GM12878 (cell line): ENCODE results near the gene ZDHHC3. TPM values are rescaled to one million over a fixed set of nuclear protein-coding genes. Genes with fewer than 3 reads are reported as not detected.

Source experiments
- ATAC-seq: fragments of 200-7000 bp; cut with Tn5 transposase; 3 replicates; pipeline ENCODE4 v1.9.1; 2020; ENCODE audit warnings: mild to moderate bottlenecking, moderate library complexity
- BruUV-seq: library from RNA; stranded (reverse); fragments of 400-500 nt; replicated peaks from 2 replicates; lab custom pipeline; 2021; lab: Mats Ljungman, UMichigan
- CTCF ChIA-PET: fragments of 300-600 bp; sonication (Branson Sonifier 250); formaldehyde crosslinking; extraction: SDS; loops from one replicate; lab custom pipeline; 2021; ENCODE audit warnings: inconsistent platforms; lab: Yijun Ruan, JAX
- POLR2A ChIA-PET: fragments of 350-600 bp; formaldehyde crosslinking; extraction: SDS; loops from one replicate; lab custom pipeline; 2021; ENCODE audit warnings: inconsistent platforms; lab: Charles Lee
- RAD21 ChIA-PET: fragments of 300-600 bp; sonication (Branson Sonifier 250); formaldehyde crosslinking; loops from one replicate; lab custom pipeline; 2023; ENCODE audit warnings: antibody characterized with exemption; ENCODE audit not compliant: unreplicated experiment; lab: Charles Lee
- SMC1A ChIA-PET: fragments of 300-600 bp; sonication (Branson Sonifier 250); formaldehyde crosslinking; loops from one replicate; lab custom pipeline; 2023; ENCODE audit not compliant: unreplicated experiment, uncharacterized antibody; lab: Charles Lee
- DNase-seq: peaks from one replicate; pipeline ENCODE4 v3.0.0-alpha.2; 2011; ENCODE audit warnings: low read depth, low spot score
- FAIRE-seq: peaks from 3 replicates; lab custom pipeline; 2011; peaks lifted over from hg19 to GRCh38; lab: Jason Lieb, UNC
- H2AFZ ChIP-seq: 2 replicates; pipeline ENCODE4 v1.6.0; 2011; ENCODE audit warnings: low read depth, low read length, control low read depth; ENCODE audit not compliant: control insufficient read depth
- H3K27ac ChIP-seq: 2 replicates; pipeline ENCODE4 v1.5.1; 2011; ENCODE audit warnings: control low read depth; ENCODE audit not compliant: control insufficient read depth, insufficient read depth
- H3K27me3 ChIP-seq, 2 experiments: replicated peaks in 1 of 2; 2 replicates each; pipeline versions ENCODE4 v1.6.0 to v1.6.1; 2011; ENCODE audit warnings: low read length in 1 of 2; ENCODE audit not compliant: control insufficient read depth in 2 of 2, insufficient read depth in 2 of 2
- H3K36me3 ChIP-seq, 2 experiments: 2 replicates each; pipeline ENCODE4 v1.5.1; 2011; ENCODE audit warnings: low read length in 1 of 2; ENCODE audit not compliant: control insufficient read depth in 2 of 2, insufficient read depth in 2 of 2
- H3K4me1 ChIP-seq: 2 replicates; pipeline ENCODE4 v1.6.1; 2011; ENCODE audit warnings: mild to moderate bottlenecking, low read length, moderate library complexity, mixed read lengths; ENCODE audit not compliant: control insufficient read depth, insufficient read depth
- H3K4me2 ChIP-seq: 2 replicates; pipeline ENCODE4 v1.6.0; 2011; ENCODE audit warnings: control low read depth; ENCODE audit not compliant: control insufficient read depth, insufficient read depth
- H3K4me3 ChIP-seq: fragments of 200-600 bp; sonication (generic); 2 replicates; pipeline ENCODE4 v1.5.1; 2016
- H3K79me2 ChIP-seq: 2 replicates; pipeline ENCODE4 v1.6.0; 2011; ENCODE audit warnings: low read length; ENCODE audit not compliant: control insufficient read depth, insufficient read depth
- H3K9ac ChIP-seq: 2 replicates; pipeline ENCODE4 v1.8.0; 2011; ENCODE audit warnings: low read length, control low read depth, mixed read lengths; ENCODE audit not compliant: control insufficient read depth, insufficient read depth
- H3K9me3 ChIP-seq: replicated peaks from 3 replicates; pipeline ENCODE4 v1.5.1; 2011; ENCODE audit warnings: mild to moderate bottlenecking, low read length; ENCODE audit not compliant: control insufficient read depth, insufficient read depth
- H4K20me1 ChIP-seq: 2 replicates; pipeline ENCODE4 v1.6.0; 2011; ENCODE audit not compliant: control insufficient read depth, insufficient read depth
- ATF2 ChIP-seq: IDR thresholded peaks from 2 replicates; pipeline ENCODE4 v1.6.1; 2012; ENCODE audit warnings: low read length, inconsistent platforms
- ATF3 ChIP-seq: IDR thresholded peaks from 2 replicates; pipeline ENCODE4 v1.6.1; 2011; ENCODE audit warnings: low read depth, mild to moderate bottlenecking, low read length, moderate library complexity, borderline replicate concordance; ENCODE audit errors: extremely low read depth
- E4F1 ChIP-seq: fragments of 450-650 bp; IDR thresholded peaks from 2 replicates; pipeline ENCODE4 v1.6.1; 2018; ENCODE audit warnings: borderline replicate concordance, mild to moderate bottlenecking; ENCODE audit not compliant: partially characterized antibody
- JUNB ChIP-seq: IDR thresholded peaks from 2 replicates; pipeline ENCODE4 v1.6.1; 2016; ENCODE audit warnings: antibody characterized with exemption, mild to moderate bottlenecking
- PAX5 ChIP-seq: IDR thresholded peaks from 2 replicates; pipeline ENCODE4 v1.6.1; 2011; ENCODE audit warnings: low read depth, low read length, borderline replicate concordance
- RAD21 ChIP-seq: IDR thresholded peaks from 2 replicates; pipeline ENCODE4 v1.6.1; 2011; ENCODE audit warnings: mild to moderate bottlenecking, low read depth, low read length, moderate library complexity; ENCODE audit not compliant: insufficient read depth
- RELB ChIP-seq: fragments of 450-650 bp; IDR thresholded peaks from 2 replicates; pipeline ENCODE4 v1.6.1; 2017; ENCODE audit warnings: low read depth, mild to moderate bottlenecking, moderate library complexity
- REST ChIP-seq: IDR thresholded peaks from 2 replicates; pipeline ENCODE4 v1.6.1; 2012; ENCODE audit warnings: mild to moderate bottlenecking, low read depth, low read length
- RUNX3 ChIP-seq: IDR thresholded peaks from 2 replicates; pipeline ENCODE4 v1.6.1; 2012; ENCODE audit warnings: low read length, inconsistent platforms
- SMARCA5 ChIP-seq: fragments of 450-650 bp; IDR thresholded peaks from 2 replicates; pipeline ENCODE4 v1.6.1; 2017; ENCODE audit warnings: mild to moderate bottlenecking
- SRF ChIP-seq, 2 experiments: IDR thresholded peaks; 2 replicates each; pipeline ENCODE4 v1.6.1; 2011; ENCODE audit warnings: low read depth in 2 of 2, low read length in 2 of 2, mild to moderate bottlenecking in 1 of 2, moderate library complexity in 1 of 2
- SUPT20H ChIP-seq: IDR thresholded peaks from 2 replicates; pipeline ENCODE4 v1.6.1; 2011; ENCODE audit warnings: low read depth, mild to moderate bottlenecking, low read length, moderate library complexity, borderline replicate concordance; ENCODE audit not compliant: control insufficient read depth
- ZNF24 ChIP-seq: fragments of 450-650 bp; IDR thresholded peaks from 2 replicates; pipeline ENCODE4 v1.6.1; 2017; ENCODE audit warnings: antibody characterized with exemption, mild to moderate bottlenecking
- WGBS: methylation state at CpG from one replicate; pipeline ENCODE4 v1.1.6; 2016; ENCODE audit warnings: low lambda C conversion rate; ENCODE audit not compliant: insufficient replicate concordance, insufficient coverage; ENCODE audit errors: missing lambda C conversion rate; 5-methylcytosine and 5-hydroxymethylcytosine counted together
- in situ Hi-C: fragments of 300-500 bp; cut with MboI; formaldehyde crosslinking; loops from 9 replicates; pipeline ENCODE4 v1.14.3; 2018; ENCODE audit warnings: mixed read lengths
- intact Hi-C: fragments of 100-400 bp; cut with micrococcal nuclease; formaldehyde crosslinking; loops from one replicate; pipeline ENCODE4 v1.14.2; 2022; ENCODE audit not compliant: unreplicated experiment
- polyA plus RNA-seq, 11 experiments: library from polyadenylated mRNA; depleted of rRNA in 4 of 11; unstranded in 6 of 11; stranded (reverse) in 5 of 11; fragments of >200 nt; fragmentation: Nextera tagmentation in 4 of 11; fragmentation: Illumina TruSeq in 1 of 11; extraction: Ambion mirVana in 4 of 11; extraction: Trizol in 1 of 11; gene quantifications; 1 replicate in 1 of 11; 2 replicates in 10 of 11; pipeline versions ENCODE4 v1.2.1 to v1.2.3, GENCODE V29; 2011 to 2016; ENCODE audit warnings: inconsistent platforms in 2 of 11, missing spikeins in 2 of 11, low read depth in 1 of 11
- total RNA-seq, 4 experiments: library from RNA; depleted of rRNA in 3 of 4; stranded (reverse); fragments of >200 nt in 3 of 4; fragmentation: Illumina TruSeq in 1 of 4; extraction: Trizol in 1 of 4; gene quantifications; 2 replicates each; pipeline versions ENCODE4 v1.2.1 to v1.2.3, GENCODE V29; 2013 to 2021

Gene ZDHHC3
- total and polyA plus RNA-seq, 10 of the 15 experiments (the other 5 are each of a cell fraction or from before 2014, with no cell fraction given) = 6.8 to 79.1 (median 40.8) TPM

- FAIRE-seq (no peak), ATAC-seq (no peak), DNase-seq (no peak)
- TF ChIP-seq ZNF24 (no peak), RUNX3 (no peak), E4F1 (no peak), SRF (IDR thresholded peaks at IDR 0.05; ENCODE audit: low read depth in 2 of 2, low read length in 2 of 2) (no peak), SUPT20H (no peak), ATF3 (no peak), RELB (no peak), JUNB (no peak), ATF2 (no peak), RAD21 (no peak), SMARCA5 (no peak), PAX5 (no peak), REST (no peak)
- POLR2A ChIA-PET = interaction anchor here (0.5 kb wide), 1 partner anchor 49 kb away, joined by 4 read pairs; no protein-coding TSS in a partner anchor
- no peak overlapping the region for H3K9ac ChIP-seq
- CTCF ChIA-PET = interaction anchor here (1.6 kb wide), 1 partner anchor 12 kb away, joined by 4 read pairs; no protein-coding TSS in a partner anchor
- intact Hi-C loops (no loop called here), in situ Hi-C loops (no loop called here)
- RAD21 ChIA-PET = no interaction called here
- H3K4me3 ChIP-seq = no peak overlapping the region
- H3K4me2 ChIP-seq = no peak overlapping the region
- no peaks in the 10 kb centered on the region for H3K9me3 ChIP-seq
- 24% methylated on average over 4 of the region's 4 CpGs for WGBS
- no peak overlapping the region for H3K27ac ChIP-seq
- no peaks in the 10 kb centered on the region for H3K79me2 ChIP-seq
- H2AFZ ChIP-seq = no peak overlapping the region
- H3K36me3 ChIP-seq = no peaks in the 10 kb centered on the region
- no peaks in the 10 kb centered on the region for H4K20me1 ChIP-seq
- no peaks in the 10 kb centered on the region for H3K4me1 ChIP-seq
- SMC1A ChIA-PET = no interaction called here
- no peaks in the 10 kb centered on the region for H3K27me3 ChIP-seq
- BruUV-seq = no TSS peak
Measured at GRCh38 chr3:44902628-44903027, 73.3 kb downstream of the ZDHHC3 start.
